ENCODE measurements around the gene PRSS2.
A peak's percentile ranks its signal among the peaks of the same experiment; 100 is the strongest.
"Not testable (repeated sequence)": the region's sequence is repeated elsewhere in the genome, so short reads cannot be mapped to it uniquely, and the experiment has no call there.

The PRSS2 gene

DNA sequence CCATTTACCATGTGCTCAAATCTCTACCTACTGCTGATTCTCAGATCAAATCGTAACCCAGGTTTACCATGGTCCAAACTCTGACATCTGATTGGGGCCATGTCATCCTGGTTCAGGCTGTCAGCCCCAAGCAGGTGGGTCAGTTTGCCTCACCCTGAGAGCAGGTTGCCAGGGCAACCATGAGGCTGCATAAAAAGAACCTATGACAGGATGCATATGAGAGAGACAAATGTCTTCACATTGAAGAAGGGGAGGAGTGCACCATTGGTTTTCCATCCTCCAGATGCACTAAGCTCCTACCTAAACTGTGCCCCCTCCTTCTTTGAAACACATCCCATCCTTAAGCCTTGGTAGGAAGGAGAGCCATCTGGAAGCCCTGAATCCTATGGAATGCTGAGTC is 11.3 kb upstream of the PRSS2 start:
- DNase-seq (ENCODE audit: low spot score), result no peak

- DNase-seq (ENCODE audit: low spot score), result no peak
Observed at GRCh38 chr7:142760071-142760642, 10.6 kb upstream of the PRSS2 start.

DNA sequence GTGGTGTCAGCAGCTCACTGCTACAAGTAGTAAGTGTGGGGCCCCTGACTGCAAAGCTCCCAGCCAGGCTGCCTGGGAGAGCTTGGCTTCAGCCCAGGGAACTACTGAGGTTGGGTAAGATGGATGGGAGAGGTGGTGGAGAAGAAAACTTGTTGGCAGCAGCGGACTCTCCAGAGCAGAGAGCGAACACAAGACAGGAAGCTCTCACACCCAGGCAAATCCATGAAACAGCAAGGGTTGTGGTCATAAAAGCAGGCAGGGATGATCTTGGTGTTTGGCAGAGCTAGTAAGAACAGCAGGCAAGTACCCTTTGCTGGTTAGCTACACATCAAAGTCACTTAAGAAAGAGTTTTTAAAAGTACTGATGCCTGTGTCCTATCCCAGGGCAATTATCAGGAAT is 9.2 kb upstream of the PRSS2 start:
- not testable (repeated sequence) for DNase-seq (ENCODE audit: low spot score)

DNA sequence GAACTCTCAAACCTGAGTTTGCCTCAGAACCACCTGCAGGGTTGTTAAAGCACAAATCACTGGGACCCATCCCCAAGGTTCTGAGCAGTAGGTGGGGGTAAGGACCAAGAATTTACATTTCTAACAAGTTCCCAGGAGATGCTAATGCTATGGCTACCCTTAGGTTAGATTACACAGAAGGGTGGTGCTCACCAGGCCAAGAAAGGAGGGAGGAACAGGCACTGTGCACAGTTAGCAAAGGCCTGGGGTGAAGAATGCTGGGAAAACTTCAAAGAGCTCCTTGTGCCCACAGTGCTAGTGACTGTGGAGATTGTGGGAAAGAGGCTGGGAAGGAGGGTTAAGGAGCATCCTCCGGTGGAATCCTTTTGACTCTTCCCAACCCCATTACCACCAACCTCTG is 8.7 kb upstream of the PRSS2 start:
- no peak for DNase-seq (ENCODE audit: low spot score)

- DNase-seq (ENCODE audit: low spot score), result no peak
Observed at GRCh38 chr7:142767451-142767850, 3.3 kb upstream of the PRSS2 start.

DNA sequence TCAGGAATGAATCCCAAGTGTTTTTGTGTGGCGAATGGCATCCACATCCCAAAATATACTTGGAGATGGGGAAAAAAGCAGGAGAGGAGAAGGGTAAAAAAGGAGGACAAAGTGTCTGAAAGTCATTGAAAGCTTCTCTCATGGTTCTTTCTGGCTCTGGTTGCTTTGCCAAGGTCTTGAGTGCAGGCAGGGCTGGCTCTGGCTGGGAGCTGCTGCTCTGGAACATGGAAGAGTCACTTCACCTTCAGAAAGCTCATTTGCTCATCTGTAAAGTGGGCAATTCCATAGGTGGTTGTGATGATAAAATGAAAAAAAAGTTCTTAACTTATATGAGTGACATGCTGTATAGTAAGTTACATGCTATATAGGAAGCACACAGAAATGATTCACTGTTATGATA is 2.9 kb upstream of the PRSS2 start:
- DNase-seq (ENCODE audit: low spot score), result no peak

GRCh38 chr7:142768885-142769284 is 1.9 kb upstream of the PRSS2 start:
- not testable (repeated sequence) for DNase-seq (ENCODE audit: low spot score)

- no peak for DNase-seq (ENCODE audit: low spot score)
Observed at GRCh38 chr7:142771353-142771723, 568 bp downstream of the PRSS2 start.

GRCh38 chr7:142772051-142772450 is 1.3 kb downstream of the PRSS2 start:
- no peak for DNase-seq (ENCODE audit: low spot score)

- DNase-seq (ENCODE audit: low spot score), result no peak
Observed at GRCh38 chr7:142772673-142773072, 1.9 kb downstream of the PRSS2 start.

DNA sequence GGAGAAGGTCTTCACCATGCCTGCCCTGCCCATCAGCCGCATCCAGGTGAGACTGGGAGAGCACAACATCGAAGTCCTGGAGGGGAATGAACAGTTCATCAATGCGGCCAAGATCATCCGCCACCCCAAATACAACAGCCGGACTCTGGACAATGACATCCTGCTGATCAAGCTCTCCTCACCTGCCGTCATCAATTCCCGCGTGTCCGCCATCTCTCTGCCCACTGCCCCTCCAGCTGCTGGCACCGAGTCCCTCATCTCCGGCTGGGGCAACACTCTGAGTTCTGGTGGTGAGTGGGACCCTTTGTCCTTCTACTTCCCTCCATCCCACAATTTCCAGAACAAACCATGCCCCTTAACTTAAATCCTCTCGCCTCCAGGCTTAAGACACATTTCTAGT is 2.5 kb downstream of the PRSS2 start:
- no peak for DNase-seq (ENCODE audit: low spot score)

- no peak for DNase-seq (ENCODE audit: low spot score)
Observed at GRCh38 chr7:142773937-142774744, 3.4 kb downstream of the PRSS2 start.

DNA sequence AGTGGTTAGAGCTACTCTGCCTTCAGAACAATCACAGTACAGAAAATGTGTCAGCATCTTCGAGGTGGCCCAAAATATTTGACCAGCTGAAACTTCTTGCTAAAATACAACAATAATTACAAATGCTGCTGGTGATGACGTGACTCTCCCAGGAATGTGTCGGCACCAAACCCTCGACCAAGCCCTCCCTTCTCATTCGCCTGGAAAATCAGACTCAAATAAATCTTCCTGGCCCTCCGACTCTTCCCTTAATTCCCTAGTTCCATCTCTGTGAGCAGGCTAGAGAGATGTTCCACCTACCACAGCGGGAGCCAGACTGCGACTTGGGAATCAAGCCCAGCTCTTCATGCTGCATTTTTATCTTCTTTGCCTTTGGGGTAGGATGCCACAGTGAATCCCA is 4.1 kb downstream of the PRSS2 start:
- DNase-seq (ENCODE audit: low spot score), result no peak

DNA sequence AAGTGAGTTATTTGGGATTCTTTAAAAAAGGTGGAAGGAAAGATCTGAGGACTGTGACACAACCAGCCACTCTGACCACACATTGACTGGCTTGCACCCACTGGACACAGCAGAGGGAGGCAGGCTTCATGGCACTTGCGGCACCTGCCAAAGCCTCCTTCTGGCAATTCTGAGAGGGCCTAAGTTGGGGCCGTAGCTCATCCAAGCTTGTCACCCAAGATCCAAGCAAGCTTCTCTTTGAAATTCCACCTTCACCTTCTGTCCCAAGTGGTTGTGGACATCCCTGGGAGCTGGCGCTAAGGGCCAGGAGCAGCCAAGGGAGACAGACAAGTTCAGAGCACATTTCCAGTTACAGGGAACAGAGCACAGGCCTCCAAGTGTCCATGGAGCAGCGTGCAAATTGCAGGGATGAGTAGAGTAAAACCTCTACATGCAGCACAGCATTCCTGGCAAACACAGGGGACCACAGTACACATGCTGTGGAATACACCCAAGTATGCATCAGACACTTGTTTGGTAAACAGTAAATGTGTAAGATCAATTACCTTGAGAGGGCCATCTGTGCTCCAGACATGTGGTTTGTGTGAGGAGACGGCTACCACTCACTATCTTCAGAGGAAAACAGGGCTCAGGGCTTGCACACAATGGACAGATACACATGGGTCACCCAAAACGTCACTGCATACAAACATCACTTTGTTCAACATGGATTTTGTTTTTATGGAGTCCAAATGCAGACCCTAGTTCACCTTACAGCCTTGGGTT is 4.8 kb downstream of the PRSS2 start:
- not testable (repeated sequence) for DNase-seq (ENCODE audit: low spot score)

DNA sequence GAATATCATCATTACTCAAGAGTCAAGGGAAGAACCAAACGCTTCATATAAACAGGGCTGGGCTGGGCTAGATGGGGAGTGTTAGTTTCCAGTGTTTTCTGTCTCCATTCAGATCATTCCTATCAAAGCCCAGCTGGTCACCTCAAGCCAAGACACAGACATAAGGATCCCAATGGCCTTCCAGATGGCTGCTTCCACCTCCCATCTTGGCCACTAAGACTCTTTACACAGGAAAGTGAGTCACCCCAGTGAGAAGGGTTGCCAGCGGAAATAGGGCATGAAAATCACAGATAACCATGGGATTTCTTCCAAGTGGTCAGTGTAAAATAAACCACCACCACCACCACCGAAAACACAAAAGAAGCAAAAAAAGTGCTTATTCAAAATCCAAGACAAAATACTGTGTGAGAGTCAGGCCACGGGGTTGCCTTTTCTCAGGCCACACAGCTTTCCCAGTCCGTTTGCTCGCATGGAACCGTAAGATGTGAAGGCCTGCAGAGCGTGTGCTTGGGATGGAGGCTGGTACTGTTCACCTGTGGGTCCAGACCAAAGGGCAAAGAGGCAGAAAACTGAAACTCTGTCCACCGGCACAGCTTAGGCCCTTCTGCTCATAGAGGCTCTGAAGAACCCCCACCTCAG is 5.6 kb downstream of the PRSS2 start:
- no peak for DNase-seq (ENCODE audit: low spot score)

GRCh38 chr7:142776845-142777225 is 6.1 kb downstream of the PRSS2 start:
- DNase-seq (ENCODE audit: low spot score), result not testable (repeated sequence)

DNA sequence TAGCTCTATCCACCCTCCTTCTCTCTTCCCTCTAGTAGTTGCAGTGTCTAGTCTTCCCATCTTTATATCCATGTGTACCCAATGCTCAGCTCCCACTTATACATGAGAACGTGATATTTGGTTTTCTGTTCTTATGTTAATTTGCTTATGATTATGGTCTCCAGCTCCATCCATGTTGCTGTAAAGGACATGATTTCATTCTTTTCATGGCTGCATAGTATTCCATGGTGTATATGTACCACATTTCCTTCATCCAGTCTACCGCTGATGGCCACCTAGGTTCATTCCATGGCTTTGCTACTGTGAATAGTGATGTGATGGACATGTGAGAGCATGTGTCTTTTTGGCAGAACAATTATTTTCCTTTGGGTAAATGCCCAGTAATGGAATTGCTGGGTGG is 6.5 kb downstream of the PRSS2 start:
- DNase-seq (ENCODE audit: low spot score), result no peak

DNA sequence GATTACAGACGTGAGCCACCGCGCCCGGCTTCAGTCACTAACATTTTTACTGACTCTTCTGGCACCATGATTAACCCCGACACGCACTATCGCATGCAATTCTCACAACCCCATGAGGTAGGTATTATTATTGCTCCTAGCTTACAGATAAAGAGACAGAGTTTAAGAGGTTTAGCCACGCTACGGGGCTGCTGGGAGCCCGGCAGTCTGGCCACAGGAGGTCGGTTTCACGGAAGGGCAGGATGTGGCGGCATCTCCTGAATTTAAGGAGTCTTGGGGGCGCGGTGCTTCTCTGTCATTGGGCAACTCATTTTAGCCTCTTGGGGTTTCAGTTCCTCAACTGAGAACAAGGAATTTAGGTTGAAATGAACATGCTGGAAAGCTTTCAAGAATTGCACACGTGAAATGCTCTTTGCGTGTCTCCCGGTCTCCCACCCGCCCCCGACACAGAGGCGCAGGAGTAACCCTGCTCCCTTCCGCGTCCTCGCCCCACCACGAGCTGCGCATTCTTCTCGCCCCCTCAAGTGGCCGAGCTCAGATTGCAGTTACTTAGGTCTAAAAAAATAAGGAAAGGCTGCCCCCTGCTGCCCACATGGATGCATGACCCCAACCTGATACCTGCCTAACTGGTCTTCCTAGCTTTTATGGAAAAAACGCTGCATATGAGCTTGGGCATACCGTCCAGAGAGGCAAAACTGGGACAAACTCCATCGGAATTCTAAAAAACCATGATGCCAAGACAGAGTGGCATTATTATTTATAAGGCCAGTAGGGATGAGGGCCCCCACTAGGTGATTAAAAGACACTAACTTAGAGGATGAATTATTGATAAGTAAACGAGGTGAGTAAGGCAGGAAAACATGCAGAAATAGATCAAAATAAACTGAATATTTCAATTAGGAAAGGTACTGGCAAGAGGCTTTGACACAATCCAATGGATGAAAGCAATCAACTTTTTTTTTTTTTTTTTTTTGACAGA is 12.4 kb downstream of the PRSS2 start:
- DNase-seq (ENCODE audit: low spot score), result peak; percentile 85

DNA sequence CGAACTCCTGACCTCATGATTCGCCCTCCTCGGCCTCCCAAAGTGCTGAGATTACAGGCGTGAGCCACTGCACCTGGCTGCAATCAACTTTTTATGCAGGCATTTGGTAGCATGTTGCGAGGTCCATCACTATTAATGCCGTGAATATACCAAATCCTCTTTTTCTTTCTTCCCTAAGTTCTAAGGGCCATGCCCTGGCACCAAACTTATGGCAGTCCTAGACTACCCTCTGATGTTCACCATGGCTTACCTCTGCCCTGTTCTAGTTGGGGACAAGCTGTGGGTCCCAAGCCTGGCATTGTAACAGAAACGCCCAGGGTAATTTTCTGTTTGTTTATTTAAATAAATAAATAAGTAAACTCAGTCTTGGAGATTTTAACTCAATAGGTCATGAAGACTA is 13.3 kb downstream of the PRSS2 start:
- DNase-seq (ENCODE audit: low spot score), result no peak

- no peak for DNase-seq (ENCODE audit: low spot score)
Observed at GRCh38 chr7:142784716-142785115, 13.9 kb downstream of the PRSS2 start.

- DNase-seq (ENCODE audit: low spot score), result no peak
Observed at GRCh38 chr7:142785841-142786250, 15.1 kb downstream of the PRSS2 start.
